HG03139 (cell line): ENCODE data around the gene SP6.
A peak's percentile ranks its signal among the peaks of the same experiment; 100 is the strongest.

ENCODE experiments used
- ATAC-seq: cut with Tn5 transposase; IDR thresholded peaks from one replicate; pipeline ENCODE4 v1.9.1; 2021; ENCODE audit not compliant: unreplicated experiment

The SP6 gene

GRCh38 chr17:47857551-47858455 is 6.8 kb upstream of the SP6 start:
- ATAC-seq: no peak

- ATAC-seq: no peak
Observed at GRCh38 chr17:47856830-47857229, 5.9 kb upstream of the SP6 start.

GRCh38 chr17:47855737-47856136 is 4.8 kb upstream of the SP6 start:
- ATAC-seq: no peak

- no peak for ATAC-seq
Observed at GRCh38 chr17:47853616-47854015, 2.7 kb upstream of the SP6 start.

DNA sequence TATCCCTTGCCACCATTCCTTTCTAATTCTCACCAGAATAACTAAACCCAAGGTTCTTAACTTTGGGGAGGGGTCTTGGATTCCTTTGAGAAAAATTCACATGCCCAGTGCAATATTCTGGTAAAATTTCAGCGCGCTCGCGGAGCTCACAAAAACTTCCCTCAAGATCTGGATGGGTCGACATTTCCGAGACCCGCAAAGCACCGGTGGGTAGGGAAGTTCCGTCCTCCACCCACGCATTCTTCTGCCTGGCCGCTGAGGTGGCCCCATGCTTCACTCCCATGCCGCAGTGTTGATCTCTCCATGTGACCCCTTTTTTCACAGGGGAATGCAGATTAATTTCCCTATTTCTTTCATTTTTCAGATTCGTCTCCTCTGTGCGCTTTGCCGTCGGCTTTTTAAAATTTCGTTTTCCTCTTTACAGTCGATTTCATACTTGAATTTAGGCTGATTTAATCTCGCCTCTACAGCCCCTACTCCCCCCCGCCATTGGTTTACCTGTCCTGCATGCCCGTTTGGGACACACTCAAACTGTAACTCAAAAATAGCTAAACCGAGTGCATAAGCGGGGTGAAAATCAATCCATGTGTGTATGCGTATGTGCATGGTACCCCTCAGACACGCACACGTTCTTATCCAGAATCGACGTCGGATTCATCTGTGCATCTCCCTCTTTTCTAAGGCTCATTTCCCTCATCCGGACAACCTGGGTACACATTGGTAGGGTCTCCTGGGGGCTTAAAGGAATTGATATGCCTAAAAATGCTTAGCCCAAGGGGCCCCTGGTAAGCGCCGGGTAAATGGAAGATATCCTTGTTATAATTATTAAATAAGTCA is 1.4 kb upstream of the SP6 start:
- ATAC-seq: no peak

GRCh38 chr17:47851764-47852112 is 775 bp upstream of the SP6 start:
- ATAC-seq: no peak

DNA sequence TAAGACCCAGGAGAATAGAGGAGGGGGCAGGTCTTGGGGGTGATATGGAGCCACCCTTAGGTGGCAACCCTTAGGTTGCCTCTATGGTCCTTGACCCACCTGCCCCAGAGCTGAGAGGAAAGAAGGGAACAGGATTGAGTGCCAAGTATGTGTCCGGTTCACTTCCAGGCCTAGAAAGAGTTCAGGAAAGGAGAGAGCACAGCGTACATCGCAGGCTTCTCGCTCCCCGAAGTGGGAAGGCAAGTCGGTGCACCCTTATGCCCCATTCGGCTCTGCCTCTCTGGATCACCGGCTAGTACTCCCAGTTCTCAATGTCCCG is 631 bp downstream of the SP6 start:
- ATAC-seq: no peak

GRCh38 chr17:47848198-47848513 is 2.8 kb downstream of the SP6 start:
- ATAC-seq: no peak

GRCh38 chr17:47847341-47848197 is 3.4 kb downstream of the SP6 start:
- ATAC-seq: no peak

GRCh38 chr17:47846716-47847340 is 4.1 kb downstream of the SP6 start:
- no peak for ATAC-seq

GRCh38 chr17:47845716-47846075 is 5.3 kb downstream of the SP6 start:
- no peak for ATAC-seq

- no peak for ATAC-seq
Observed at GRCh38 chr17:47844814-47845715, 5.9 kb downstream of the SP6 start.

- ATAC-seq: no peak
Observed at GRCh38 chr17:47844227-47844626, 6.7 kb downstream of the SP6 start.

DNA sequence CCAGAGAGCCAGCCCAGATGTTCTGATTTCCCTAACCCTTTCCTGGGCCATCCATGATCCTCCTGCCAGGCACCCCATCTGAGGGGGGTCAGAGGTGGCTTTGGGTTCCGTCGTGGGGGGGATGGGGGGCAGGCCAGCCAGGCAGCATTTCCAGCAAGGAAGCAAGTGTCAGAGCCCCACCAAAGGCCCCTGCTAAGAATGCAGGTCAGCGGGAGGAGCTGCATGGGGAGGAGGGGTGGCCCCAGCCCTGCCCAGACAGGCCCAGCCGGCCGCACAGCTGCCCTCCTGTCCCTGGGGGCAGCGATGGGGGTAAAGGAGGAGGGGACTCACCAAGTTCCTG is 7.6 kb downstream of the SP6 start:
- no peak for ATAC-seq

DNA sequence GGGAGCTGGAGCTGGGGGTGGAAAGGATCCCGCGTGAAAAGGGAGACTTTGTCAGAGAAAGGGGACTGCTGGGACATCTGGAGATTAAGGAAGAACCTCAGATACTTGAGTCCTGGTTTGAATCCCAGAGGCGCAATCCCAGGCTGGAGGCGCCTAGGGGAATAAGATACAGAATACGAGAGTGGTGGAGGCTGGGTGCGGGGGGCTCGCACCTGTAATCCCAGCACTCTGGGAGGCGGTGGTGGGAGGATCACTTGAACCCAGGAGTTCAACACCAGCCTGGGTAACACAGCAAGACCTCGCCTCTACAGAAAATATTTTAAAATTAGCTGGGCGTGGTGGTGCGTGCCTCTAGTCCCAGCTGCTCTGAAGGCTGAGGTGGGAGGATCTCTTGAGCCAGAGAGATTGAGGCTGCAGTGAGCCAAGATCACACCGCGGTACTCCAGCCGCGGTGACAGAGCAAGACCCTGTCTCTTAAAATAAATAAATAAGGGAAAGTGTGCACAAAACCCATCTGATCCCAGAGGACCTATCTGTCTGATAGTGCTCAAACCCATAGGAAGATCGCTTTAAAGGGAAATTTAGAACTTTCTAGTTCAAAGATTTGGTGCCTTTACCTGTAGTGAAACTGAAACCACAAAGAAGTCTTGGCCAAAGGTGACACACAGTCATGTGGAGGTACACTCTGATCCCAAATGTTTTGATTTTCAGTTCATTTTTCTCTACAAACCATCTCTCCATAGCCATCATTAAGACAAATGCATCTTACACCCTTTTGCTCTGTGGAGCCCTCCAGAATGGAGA is 9.3 kb downstream of the SP6 start:
- no peak for ATAC-seq

DNA sequence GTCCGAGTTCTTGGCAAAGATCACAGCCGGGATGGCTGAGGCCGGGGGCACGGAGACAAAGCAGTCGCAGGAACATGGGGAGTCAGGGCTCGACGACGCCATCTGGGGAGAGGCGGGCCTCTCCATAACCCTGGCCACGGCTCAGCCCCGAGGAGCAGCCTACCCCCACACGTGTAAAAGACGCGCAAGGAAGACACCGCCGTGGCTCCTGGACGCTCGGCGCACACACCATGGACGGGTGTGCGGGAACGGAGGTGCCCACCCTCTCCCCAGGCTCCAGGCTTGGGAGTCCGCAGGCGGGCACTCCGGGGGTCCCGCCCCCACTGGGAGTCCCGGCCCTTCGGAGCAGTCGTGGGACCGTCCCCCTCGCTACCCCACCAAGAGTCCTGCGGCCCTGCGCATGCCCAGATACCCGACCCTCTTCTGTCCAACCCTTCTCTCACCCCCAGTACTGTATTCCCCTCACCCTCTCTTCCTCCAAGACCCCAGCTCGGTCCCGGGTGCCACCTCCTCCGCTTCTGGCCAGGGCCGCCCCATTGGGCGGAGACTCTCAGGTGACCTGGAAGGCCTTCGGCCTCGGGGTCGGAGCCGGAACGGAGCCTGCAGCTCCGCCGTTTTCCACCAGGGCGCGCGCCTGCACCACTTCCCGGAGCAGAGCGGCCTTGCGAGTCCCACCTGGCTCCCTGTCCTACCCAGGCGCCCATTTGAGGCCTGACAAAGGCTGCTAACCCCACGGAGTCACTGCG is 10.0 kb downstream of the SP6 start, which contains the start of gene SCRN2:
Gene SCRN2 (minus strand): TSS at position 532 of the 746 bp plus-strand sequence. CDS start 430 bp downstream, at position 102.
- ATAC-seq: peak; percentile 76

DNA sequence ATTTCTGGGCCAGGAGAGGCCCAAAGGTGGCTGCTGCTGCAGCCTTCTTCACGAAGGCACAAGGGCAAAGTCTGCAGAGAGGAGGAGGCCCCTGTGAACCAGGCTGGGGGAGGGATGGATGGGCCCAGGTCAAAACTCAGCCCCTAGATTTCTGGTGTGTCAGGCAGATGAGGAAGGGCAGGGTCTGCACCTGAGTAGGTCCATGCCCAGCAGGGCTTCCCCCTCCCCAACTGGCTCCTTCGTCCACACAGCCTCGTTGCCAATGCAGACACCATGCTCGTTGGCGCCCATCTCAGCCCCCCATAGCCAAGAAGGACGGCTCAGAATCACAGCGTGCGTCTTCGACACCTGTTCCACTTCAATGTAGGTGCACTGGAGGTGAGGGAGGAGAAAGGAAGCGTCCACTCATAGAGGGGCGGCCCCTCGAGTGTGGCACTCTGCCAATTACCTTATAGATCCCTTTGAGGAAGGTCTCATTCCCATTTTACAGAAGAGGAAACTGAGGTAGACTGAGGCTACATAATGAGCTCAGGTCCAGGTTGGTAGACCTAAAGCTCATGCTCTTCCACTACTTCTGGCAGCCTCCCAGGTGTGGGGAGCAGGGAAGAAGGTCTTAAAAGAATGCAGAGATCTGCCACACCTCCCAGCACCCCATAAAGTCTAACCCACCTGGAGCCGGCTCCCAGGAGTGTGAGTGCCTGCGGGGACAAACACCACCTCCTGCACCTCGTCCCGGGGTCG is 10.8 kb downstream of the SP6 start:
- ATAC-seq: no peak

DNA sequence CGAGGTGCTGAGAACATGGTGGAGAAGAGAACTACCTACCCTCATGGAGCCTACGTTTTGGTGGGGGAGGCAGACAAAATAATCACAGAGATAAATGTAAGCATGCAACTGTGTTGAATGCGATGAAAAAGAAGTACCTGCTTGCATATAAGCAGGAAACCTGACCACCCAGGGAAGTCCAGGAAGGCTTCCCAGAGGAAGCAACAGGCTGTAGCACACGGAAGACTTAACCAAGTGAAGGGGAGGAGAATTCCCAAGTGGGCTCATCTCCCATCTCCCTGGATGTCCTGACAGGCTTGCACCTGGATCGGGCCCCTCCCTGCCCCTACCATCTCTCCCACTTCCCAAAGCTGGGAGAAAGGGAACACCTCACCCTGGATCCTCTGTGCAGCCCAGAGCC is 11.9 kb downstream of the SP6 start:
- no peak for ATAC-seq
